ENCODE results near the gene NELFA.

The NELFA gene

GRCh38 chr4:1961563-1961962 is 47.2 kb downstream of the NELFA start:
- no peak for DNase-seq

- no peak for DNase-seq
Observed at GRCh38 chr4:1961038-1961437, 47.7 kb downstream of the NELFA start.

GRCh38 chr4:1960170-1960825 is 48.5 kb downstream of the NELFA start:
- no peak for DNase-seq

GRCh38 chr4:1959104-1959384 is 49.7 kb downstream of the NELFA start:
- no peak for DNase-seq

GRCh38 chr4:1958276-1959103 is 50.3 kb downstream of the NELFA start:
- DNase-seq = no peak

- no peak for DNase-seq
Observed at GRCh38 chr4:1956631-1957030, 52.1 kb downstream of the NELFA start.

- DNase-seq = no peak
Observed at GRCh38 chr4:1953335-1953734, 55.4 kb downstream of the NELFA start.

- no peak for DNase-seq
Observed at GRCh38 chr4:1952719-1953118, 56.1 kb downstream of the NELFA start.

- no peak for DNase-seq
Observed at GRCh38 chr4:1952058-1952700, 56.6 kb downstream of the NELFA start.

- DNase-seq = no peak
Observed at GRCh38 chr4:1950369-1950768, 58.4 kb downstream of the NELFA start.

- no peak for DNase-seq
Observed at GRCh38 chr4:1948892-1949436, 59.8 kb downstream of the NELFA start.

GRCh38 chr4:1948232-1948631 is 60.5 kb downstream of the NELFA start:
- DNase-seq = no peak

- DNase-seq = no peak
Observed at GRCh38 chr4:1945912-1946311, 62.9 kb downstream of the NELFA start.

GRCh38 chr4:1945124-1945895 is 63.5 kb downstream of the NELFA start:
- no peak for DNase-seq

GRCh38 chr4:1943928-1944327 is 64.8 kb downstream of the NELFA start:
- no peak for DNase-seq

GRCh38 chr4:1940566-1940965 is 68.2 kb downstream of the NELFA start:
- DNase-seq = no peak

- no peak for DNase-seq
Observed at GRCh38 chr4:1939664-1940509, 68.9 kb downstream of the NELFA start.

- no peak for DNase-seq
Observed at GRCh38 chr4:1938027-1938426, 70.7 kb downstream of the NELFA start.

- DNase-seq = no peak
Observed at GRCh38 chr4:1937550-1937949, 71.2 kb downstream of the NELFA start.

- no peak for DNase-seq
Observed at GRCh38 chr4:1933700-1934099, 75.1 kb downstream of the NELFA start.

- no peak for DNase-seq
Observed at GRCh38 chr4:1932736-1933135, 76.0 kb downstream of the NELFA start.

Measured in activated CD8-positive, alpha-beta memory T cell treated with anti-CD3 and anti-CD28 coated beads, Interleukin-2, amount 50 U/mL, for 4 hours (primary cell).